ENCODE measurements around the gene HNRNPF. TPM values are rescaled to one million over a fixed set of nuclear protein-coding genes. Genes with fewer than 3 reads are reported as not detected.

Gene HNRNPF
- total RNA-seq, 2 donors from 2014 or later: 283 to 299 TPM

DNA sequence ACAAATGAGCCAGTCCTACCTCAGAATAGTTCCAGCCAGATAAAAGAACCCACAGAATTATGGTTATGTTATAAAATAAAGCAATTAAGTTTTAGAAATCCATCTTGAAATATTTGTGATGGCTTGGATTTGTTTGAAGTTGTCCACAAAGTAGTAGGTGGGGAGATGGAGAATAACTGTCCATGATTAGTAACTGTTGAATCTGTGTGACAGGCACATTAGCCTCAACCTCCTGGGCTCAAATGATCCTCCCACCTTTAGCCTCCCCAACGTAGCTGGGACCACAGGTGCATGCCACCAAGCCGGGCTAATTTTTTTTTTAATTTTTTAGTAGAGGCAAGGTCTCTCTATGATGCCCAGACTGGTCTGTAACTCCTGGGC is 10.1 kb downstream of the HNRNPF start:
- no peak overlapping the region for H3K4me3 Mint-ChIP-seq
- peaks cover 15% of the 10 kb centered on the region for H3K4me1 ChIP-seq (ENCODE audit: control insufficient read depth, insufficient read depth, low read length)
- no peak for DNase-seq
- H3K27ac ChIP-seq (ENCODE audit: low read depth, low read length): no peak overlapping the region
- no peaks in the 10 kb centered on the region for H3K27me3 Mint-ChIP-seq (ENCODE audit: insufficient read depth)
- peak overlapping the region; percentile 67 for H3K4me3 ChIP-seq (ENCODE audit: low read length)
- H3K27me3 ChIP-seq (ENCODE audit: control insufficient read depth, insufficient read depth, low read length, poor library complexity, severe bottlenecking): no peaks in the 10 kb centered on the region
- H3K36me3 Mint-ChIP-seq (ENCODE audit: low read depth): peaks cover 39% of the 10 kb centered on the region
- WGBS, 2 experiments (ENCODE audit: insufficient coverage in 1 of 2, insufficient read length in 1 of 2): 85% methylated on average over 2 of the region's 2 CpGs; no CpG with 5 or more reads in 1 of the 2 experiments
- H3K9me3 Mint-ChIP-seq: no peaks in the 10 kb centered on the region
- peaks cover 53% of the 10 kb centered on the region for H3K36me3 ChIP-seq (ENCODE audit: control insufficient read depth, insufficient read depth, low read length)
- TF ChIP-seq, protein P1, sequence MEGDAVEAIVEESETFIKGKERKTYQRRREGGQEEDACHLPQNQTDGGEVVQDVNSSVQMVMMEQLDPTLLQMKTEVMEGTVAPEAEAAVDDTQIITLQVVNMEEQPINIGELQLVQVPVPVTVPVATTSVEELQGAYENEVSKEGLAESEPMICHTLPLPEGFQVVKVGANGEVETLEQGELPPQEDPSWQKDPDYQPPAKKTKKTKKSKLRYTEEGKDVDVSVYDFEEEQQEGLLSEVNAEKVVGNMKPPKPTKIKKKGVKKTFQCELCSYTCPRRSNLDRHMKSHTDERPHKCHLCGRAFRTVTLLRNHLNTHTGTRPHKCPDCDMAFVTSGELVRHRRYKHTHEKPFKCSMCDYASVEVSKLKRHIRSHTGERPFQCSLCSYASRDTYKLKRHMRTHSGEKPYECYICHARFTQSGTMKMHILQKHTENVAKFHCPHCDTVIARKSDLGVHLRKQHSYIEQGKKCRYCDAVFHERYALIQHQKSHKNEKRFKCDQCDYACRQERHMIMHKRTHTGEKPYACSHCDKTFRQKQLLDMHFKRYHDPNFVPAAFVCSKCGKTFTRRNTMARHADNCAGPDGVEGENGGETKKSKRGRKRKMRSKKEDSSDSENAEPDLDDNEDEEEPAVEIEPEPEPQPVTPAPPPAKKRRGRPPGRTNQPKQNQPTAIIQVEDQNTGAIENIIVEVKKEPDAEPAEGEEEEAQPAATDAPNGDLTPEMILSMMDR (conservative IDR thresholded peaks at IDR 0.05): no peak
- no peaks in the 10 kb centered on the region for H3K9me3 ChIP-seq (ENCODE audit: control insufficient read depth, low read length)
- H3K9ac ChIP-seq (ENCODE audit: extremely low read depth, low read length, poor library complexity, severe bottlenecking): no peak overlapping the region
- peaks cover 47% of the 10 kb centered on the region for H3K4me1 Mint-ChIP-seq
- no peak overlapping the region for H3K27ac Mint-ChIP-seq

DNA sequence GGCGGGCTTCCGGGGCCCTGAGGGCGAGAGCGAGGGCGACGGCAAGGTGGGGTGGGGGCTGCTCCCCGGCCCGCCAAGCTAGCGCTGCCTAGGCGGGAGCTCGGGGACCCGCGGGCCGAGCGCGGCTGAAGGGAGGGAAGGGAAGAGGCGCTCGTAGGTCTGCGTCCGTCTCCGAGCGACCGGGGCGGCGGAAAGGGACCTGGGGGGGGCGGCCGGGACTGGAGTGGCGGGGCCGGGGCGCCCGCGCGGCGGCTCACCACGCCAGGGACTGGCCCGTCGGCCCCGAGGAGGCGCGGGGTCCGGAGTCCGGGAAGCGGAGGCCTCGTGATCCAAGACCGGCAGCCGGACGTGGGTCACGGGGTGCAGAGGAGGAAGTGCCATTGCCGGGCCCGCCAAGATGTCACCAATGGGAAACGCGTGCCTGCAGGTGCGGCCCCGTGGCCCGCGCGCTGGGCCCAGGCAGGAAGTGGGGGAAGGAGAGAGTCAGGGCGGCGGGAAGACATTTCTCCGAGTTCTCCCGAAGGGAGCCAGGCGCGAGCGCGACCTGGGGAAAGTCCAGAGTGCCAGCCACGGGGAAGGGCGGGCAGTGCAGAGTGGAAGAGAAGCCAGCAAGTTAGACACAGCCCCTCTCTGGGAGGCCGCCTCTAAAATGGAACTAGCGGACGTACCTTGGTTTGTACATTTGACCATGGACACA is 11.9 kb downstream of the HNRNPF start:
- H3K36me3 Mint-ChIP-seq (ENCODE audit: low read depth): peaks cover 45% of the 10 kb centered on the region
- 1 to 2% methylated on average over 27 to 69 of the region's 70 CpGs for WGBS, 2 experiments (ENCODE audit: insufficient coverage in 1 of 2, insufficient read length in 1 of 2)

DNA sequence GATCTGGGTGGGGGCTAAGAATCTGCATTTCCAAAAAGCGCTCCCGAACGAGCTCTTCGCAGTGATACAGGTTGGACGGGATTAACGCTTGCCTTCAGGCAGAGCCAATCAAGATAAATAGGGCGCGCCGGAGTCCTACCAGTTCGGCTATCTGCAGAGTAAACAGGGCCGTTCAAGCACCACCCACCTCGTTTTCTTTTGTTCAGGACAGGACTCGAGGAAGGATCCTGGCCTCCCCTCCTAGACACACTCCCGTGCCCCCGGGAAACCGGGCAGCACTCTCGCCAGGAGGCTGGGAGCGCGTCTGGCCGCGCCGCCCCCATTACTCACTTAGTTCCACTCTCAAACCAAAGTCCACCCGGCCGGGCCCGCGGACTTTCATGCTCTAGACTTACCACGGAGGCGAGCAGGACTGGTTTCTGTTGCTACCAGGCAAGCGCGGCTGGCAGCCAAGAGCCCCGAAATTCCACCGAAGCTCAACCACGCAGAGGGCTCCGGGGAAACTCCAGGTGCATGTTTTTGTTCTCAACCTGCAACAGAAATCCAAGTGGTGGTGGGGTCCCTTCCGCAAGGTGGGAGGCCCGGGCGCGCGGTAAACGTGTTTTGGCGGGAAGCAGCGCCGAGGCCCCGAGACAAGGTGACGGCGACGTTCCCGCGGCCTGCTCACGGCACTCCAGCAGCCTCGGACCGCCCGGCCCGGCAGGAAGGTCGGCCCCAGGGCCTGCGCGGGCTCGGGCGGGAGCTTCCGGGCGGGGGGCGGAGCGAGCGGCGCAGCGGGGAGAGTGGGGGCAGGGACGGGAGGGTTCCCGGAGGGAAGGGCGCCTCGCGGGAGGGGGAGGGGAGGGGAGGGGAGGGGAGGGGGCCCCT is 12.7 kb downstream of the HNRNPF start:
- WGBS, 2 experiments (ENCODE audit: insufficient coverage in 1 of 2, insufficient read length in 1 of 2): 0% methylated on average over 28 to 60 of the region's 71 CpGs
- Histone ChIP-seq H3K4me3 (ENCODE audit: low read length) (peak overlapping the region; percentile 100), H3K36me3 (ENCODE audit: control insufficient read depth, insufficient read depth, low read length) (peaks cover 67% of the 10 kb centered on the region), H3K9ac (ENCODE audit: extremely low read depth, low read length, poor library complexity, severe bottlenecking) (peak overlapping the region; percentile 100), H3K9me3 (ENCODE audit: control insufficient read depth, low read length) (no peaks in the 10 kb centered on the region), H3K27ac (ENCODE audit: low read depth, low read length) (peak overlapping the region; percentile 95), H3K27me3 (ENCODE audit: control insufficient read depth, insufficient read depth, low read length, poor library complexity, severe bottlenecking) (no peaks in the 10 kb centered on the region), H3K4me1 (ENCODE audit: control insufficient read depth, insufficient read depth, low read length) (peaks cover 12% of the 10 kb centered on the region)
- H3K36me3 Mint-ChIP-seq (ENCODE audit: low read depth): peaks cover 52% of the 10 kb centered on the region
- no peaks in the 10 kb centered on the region for H3K9me3 Mint-ChIP-seq
- peak overlapping the region; percentile 98 for H3K4me3 Mint-ChIP-seq
- DNase-seq: peak; percentile 92
- TF ChIP-seq, protein P1 (conservative IDR thresholded peaks at IDR 0.05): no peak
- H3K27ac Mint-ChIP-seq: peak overlapping the region; percentile 100
- H3K4me1 Mint-ChIP-seq: peaks cover 45% of the 10 kb centered on the region
- H3K27me3 Mint-ChIP-seq (ENCODE audit: insufficient read depth): no peaks in the 10 kb centered on the region

More for the DNA sequence above, 11.9 kb downstream of the HNRNPF start:
- Mint-ChIP-seq H3K27ac (peak overlapping the region; percentile 98), H3K4me3 (peak overlapping the region; percentile 98), H3K9me3 (no peaks in the 10 kb centered on the region), H3K4me1 (peaks cover 46% of the 10 kb centered on the region), H3K27me3 (ENCODE audit: insufficient read depth) (no peaks in the 10 kb centered on the region)
- Histone ChIP-seq H3K9me3 (ENCODE audit: control insufficient read depth, low read length) (no peaks in the 10 kb centered on the region), H3K27me3 (ENCODE audit: control insufficient read depth, insufficient read depth, low read length, poor library complexity, severe bottlenecking) (no peaks in the 10 kb centered on the region), H3K9ac (ENCODE audit: extremely low read depth, low read length, poor library complexity, severe bottlenecking) (peak overlapping the region; percentile 75), H3K27ac (ENCODE audit: low read depth, low read length) (peak overlapping the region; percentile 88), H3K36me3 (ENCODE audit: control insufficient read depth, insufficient read depth, low read length) (peaks cover 62% of the 10 kb centered on the region), H3K4me3 (ENCODE audit: low read length) (peak overlapping the region; percentile 84), H3K4me1 (ENCODE audit: control insufficient read depth, insufficient read depth, low read length) (peaks cover 17% of the 10 kb centered on the region)
- DNase-seq: peak; percentile 96
- TF ChIP-seq, protein P1 (conservative IDR thresholded peaks at IDR 0.05): no peak
